Embryonic facial prominence (tissue), 1 donor: ENCODE data around the gene DISC1.
"Not testable (repeated sequence)": the region's sequence is repeated elsewhere in the genome, so short reads cannot be mapped to it uniquely, and the experiment has no call there.

Experiments used
- DNase-seq: peaks from one replicate; pipeline ENCODE4 v3.0.0-alpha.2; 2016; ENCODE audit errors: extremely low spot score

Gene DISC1

DNA sequence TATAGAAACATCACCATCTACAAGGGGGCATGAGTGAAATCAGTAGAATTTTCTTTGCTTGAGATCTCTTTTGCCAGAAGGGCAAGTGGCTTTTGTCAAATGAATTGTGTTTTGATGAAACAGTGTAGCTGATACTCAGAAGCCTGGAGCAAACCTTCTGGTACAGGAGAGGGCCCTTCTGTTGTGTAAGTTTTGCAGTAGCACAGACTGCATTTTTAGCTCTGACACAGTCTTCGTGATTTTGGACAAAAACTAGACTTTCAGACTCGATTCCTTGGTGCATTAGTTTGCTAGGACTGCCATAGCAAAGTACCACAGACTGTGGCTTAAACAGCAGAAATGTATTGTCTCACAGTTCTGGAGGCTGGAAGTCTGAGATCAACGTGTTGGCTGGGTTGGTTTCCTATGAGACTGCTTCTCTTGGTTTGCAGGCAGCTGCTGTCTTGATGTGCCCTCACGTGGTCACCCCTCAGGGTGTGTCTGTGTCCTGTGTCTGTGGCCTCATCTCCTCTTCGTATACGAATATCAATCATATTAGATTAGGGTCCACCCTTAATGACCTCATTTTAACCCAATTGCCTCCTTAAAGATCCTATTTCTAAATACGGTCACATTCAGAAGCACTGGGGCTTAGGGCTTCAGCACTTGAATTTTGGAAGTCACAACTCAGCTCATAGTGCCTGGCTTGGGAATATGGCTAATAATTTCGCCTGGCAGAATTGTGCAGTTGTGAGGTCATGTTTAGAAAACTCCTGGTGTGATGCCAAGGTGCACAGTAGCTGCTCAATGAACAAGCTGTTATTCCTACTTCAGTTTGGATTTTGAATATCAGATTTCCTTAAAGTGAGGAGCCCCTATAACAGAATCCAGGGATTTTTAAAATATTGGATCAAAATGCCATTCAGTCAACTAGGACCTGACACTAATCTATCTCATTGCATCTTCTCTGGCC, 21.2 kb upstream of the DISC1 start:
- no peak for DNase-seq

GRCh38 chr1:231606712-231607111, 19.9 kb upstream of the DISC1 start:
- DNase-seq: no peak

DNA sequence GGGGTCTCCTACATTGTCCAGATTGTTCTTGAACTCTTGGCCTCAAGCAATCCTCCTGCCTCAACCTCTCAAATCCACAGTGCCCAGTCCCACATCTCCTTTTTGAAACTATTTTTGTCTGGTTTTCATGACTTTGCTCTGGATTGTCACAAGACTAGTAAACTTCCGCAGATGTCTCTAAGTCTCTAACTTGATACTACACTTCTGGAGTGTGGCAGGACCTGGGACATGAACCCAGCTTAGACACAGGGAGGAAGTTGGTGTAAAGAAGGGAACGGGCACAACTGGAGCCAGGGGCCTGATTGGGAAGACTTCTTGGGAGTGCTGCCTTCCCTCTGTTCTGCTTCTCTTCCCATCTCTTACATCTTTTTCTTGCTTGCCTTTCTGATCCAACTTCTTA, 16.2 kb upstream of the DISC1 start:
- DNase-seq: no peak

DNA sequence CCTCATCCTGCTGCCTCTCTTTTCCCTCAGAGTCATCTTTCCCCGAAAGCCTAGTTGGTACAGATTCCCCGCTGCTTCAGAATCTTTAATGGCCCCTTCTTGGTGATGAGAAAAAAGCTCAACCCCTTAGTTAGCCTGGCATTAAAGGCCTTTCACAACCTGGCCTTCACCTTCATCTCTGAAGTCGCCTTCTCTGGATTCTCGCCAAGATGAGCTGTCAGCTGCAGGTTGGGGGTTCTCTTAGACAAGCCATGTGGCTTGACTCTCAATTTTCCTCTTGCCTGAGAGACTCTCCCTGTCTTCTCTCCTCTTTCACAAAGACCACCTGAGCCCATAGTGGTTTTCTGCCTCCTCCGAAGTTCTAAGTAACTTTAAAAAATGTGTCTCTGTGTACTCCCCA, 15.5 kb upstream of the DISC1 start:
- no peak for DNase-seq

GRCh38 chr1:231611851-231612250, 14.7 kb upstream of the DISC1 start:
- no peak for DNase-seq

GRCh38 chr1:231612393-231613089, 14.0 kb upstream of the DISC1 start:
- no peak for DNase-seq

DNA sequence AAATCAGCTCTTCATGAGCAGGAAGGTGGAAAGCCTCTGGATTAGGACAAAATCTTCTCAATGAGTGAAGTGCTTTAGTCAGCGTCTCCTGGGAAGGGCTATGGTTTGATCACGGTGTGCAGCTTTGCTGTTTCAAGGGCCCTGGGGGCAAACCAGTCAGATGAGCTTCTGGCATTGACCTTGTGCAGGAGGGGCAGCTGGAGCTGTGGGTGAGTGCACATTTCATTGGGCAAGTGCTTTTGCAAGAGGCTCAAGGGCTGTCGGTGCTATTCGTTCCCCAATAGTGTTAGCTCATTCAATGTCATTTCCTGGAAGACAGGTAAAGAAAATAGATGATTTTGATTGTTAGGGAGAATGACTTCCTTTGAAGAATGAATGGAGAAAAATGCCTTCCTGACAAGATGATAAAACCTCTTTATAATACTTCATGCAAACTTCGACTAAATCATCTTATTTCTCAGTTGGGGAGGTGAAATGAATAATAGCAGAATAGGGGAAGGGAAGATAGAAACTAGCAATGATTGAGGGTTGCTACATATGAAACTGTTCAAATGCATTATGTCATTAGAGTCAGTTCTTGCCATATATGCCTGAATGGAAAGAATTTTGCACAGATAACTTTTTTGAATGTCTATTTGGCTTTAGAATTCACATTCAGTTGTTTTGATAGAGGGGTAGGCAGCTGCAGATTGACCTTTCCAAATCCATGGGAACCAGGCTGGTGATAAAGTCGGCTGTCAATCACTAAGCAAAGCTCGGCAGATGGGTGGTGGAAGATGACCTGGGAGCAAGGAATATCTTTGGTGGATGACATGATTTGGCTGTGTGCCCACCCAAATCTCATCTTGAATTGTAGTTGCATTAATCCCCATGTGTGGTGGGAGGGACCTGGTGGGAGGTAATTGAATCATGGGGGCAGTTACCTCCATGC, 12.9 kb upstream of the DISC1 start:
- DNase-seq: no peak

DNA sequence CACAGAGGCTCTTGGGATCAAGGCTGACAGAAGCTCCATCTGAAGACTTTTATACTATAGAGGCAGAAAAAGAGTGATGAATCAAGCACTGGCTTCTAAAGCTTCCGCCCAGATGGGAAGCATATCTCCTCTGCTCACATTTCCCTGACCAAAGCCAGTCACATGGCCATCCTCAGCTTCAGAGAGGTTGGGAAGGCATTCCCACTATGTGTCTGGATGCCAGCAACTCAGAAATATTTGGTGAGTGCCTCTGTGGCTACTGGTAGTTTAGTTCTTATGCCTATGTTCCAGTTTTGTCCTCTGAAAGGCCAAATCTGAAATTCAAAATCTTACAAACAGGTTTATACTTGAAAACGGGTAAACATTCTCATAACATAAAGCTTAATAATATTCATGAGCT, 9.9 kb upstream of the DISC1 start:
- no peak for DNase-seq

GRCh38 chr1:231618609-231619256, 7.9 kb upstream of the DISC1 start:
- no peak for DNase-seq

GRCh38 chr1:231619257-231619634, 7.3 kb upstream of the DISC1 start:
- DNase-seq: no peak

DNA sequence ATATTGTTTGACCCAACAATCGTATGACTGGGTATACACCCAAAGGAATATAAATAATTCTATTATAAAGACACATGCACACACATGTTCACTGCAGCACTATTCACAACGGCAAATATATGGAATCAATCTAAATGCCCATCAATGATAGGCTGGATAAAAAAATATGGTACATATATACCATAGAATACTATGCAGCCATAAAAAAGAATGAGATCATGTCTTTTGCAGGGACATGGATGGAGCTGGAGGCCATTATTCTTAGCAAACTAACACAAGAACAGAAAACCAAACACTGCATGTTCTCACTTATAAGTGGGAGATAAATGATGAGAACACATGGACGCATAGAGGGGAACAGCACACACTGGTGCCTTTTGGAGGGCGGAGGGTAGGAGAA, 1.5 kb upstream of the DISC1 start:
- DNase-seq: not testable (repeated sequence)

GRCh38 chr1:231625975-231626534, 535 bp upstream of the DISC1 start:
- DNase-seq: no peak

- no peak for DNase-seq
Measured at GRCh38 chr1:231626951-231627614, 493 bp downstream of the DISC1 start.

DNA sequence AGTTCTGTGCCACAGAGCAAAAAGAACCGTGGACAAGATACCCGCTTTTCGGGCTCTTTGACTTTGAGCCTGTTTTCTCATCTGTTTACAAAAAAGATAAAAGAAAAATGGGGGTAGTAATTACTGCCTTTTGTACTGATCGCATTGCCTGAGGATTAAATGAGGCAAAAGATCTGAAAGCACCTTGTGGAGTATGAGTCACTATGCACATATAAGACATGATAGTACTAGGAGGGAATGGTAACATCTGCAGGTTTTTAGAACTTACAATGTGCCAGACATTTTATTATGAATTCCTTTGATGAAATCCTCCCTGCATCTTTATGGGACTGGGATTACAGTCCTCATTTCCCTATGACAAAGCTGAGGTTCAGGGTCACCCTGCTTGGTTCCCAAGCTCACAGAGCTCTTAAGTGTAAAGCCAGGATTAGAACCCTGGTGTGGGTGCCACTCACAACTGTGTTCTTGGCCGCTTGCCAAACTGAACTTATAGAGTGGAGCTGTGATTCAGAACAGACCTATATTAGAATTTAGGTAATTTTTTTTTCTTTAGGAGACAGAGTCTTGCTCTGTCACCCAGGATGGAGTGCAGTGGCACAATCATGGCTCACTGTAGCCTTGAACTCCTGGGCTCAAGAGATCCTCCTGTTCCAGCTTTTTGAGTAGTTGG, 1.8 kb downstream of the DISC1 start:
- no peak for DNase-seq

GRCh38 chr1:231629132-231629531, 2.5 kb downstream of the DISC1 start:
- DNase-seq: no peak

DNA sequence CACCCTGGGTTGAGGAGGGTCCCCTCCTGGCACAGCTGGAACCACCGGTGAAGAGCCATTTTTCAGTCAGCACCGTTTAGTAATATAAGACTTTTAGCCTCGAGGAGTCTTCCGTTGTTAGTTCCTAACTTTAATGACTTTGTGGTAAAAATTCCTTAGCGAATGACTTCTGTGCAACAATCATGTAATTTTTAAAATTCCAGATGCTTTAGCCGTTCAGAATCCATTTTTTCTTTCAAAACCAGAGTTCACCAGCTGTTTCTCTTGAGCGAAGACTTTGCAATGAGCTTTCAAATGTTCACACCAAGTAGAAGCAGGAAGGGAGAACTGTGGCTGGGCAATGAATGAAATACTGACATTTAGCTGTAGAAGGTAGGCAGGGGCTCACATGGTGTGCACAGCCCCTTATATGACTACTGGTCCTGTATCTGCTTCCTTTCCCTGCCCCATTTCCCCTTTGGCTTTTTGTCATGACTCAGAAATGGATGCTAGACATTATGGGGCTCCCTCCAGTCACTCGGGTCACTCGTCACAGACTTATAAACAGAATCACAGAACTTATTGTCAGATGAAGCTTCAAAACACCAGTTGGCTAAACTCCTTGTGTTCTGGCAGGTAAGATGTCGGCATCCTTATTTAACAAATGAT, 4.1 kb downstream of the DISC1 start:
- DNase-seq: no peak

DNA sequence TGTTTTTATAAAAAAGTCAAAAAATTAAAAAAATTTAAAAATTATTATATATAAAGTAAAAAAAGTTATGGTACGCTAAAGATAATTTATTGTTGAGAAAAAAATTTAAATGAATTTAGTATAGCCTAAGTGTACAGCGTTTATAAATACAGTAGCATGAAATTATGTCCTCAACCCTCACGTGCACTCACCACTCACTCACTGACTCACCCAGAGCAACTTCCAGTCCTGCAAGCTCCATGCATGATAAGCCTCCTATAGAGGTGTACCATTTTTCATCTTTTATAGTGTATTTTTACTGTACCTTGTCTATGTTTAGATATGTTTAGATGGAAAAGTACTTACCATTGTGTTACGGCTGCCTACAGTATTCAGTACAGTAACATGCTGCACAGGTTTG, 5.1 kb downstream of the DISC1 start:
- DNase-seq: no peak

DNA sequence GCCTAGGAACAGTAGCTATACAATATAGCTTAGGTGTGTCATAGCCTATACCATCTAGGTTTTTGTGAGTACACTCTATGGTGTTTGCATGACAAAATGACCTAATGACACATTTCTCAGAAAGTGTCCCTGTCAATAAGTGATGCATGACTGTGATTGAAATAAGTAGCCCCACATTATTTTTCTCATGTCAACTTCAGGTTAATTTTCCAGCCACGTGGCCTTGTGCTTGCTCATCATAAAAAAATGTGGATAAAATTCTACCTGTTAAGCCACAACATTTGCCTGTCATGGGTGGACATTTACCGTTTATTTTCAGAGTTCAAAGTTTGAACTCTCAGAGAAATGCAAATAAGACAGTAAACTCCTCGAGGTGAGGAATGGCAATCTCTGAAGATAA, 5.5 kb downstream of the DISC1 start:
- no peak for DNase-seq

DNA sequence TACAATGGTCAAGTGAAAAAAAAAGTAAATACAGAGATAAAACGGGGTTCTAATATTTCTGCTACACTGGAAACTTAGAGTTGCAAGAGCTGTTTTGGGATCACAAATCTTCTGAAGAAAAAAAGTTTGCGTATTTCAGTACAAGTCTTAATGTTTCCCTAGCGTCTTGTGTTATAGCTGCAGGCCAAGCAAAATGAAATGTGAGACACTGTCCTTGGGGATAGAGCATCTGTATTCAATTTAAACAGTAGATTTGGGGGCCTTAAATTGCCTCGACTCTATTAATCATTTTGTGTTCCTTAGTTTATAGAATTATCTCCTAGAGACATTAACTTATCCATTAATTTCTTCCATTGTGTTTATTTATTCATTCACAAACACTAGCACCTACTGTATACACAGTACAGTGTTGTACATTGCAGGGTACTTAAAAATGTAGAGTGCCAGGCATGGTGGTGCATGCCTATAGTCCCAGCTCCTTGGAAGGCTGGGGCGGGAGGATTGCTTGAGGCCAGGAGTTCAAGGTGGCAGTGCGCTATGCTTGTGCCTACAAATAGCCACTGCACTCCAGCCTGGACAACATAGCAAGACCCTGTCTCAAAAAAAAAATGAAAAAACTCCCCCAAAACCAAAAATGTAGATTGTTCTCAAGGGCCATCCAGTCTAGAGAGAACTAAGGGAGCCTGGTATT, 7.9 kb downstream of the DISC1 start:
- no peak for DNase-seq
